ENCODE measurements around the gene FCER1G.

DNA sequence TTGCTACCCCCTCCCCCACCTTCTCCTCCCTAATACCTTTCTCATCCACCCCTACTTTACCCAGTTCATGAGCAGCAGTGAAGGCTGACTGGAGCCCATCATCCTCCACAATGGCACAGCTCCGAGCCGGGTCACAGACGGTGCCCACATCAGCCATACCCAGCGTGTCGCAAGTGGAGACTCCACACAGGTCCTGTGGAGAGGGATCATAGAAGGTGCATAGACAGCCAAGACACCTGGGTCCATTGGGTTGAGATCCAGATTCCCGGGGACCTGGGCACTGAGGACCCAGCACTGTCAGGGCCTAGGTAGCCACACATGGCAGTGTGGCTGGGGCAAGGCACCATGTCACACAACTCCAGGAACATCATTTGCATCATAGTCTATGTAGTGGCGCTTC lies 19.0 kb upstream of the FCER1G start:
- TF ChIP-seq, protein P1, sequence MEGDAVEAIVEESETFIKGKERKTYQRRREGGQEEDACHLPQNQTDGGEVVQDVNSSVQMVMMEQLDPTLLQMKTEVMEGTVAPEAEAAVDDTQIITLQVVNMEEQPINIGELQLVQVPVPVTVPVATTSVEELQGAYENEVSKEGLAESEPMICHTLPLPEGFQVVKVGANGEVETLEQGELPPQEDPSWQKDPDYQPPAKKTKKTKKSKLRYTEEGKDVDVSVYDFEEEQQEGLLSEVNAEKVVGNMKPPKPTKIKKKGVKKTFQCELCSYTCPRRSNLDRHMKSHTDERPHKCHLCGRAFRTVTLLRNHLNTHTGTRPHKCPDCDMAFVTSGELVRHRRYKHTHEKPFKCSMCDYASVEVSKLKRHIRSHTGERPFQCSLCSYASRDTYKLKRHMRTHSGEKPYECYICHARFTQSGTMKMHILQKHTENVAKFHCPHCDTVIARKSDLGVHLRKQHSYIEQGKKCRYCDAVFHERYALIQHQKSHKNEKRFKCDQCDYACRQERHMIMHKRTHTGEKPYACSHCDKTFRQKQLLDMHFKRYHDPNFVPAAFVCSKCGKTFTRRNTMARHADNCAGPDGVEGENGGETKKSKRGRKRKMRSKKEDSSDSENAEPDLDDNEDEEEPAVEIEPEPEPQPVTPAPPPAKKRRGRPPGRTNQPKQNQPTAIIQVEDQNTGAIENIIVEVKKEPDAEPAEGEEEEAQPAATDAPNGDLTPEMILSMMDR (conservative IDR thresholded peaks at IDR 0.05; ENCODE audit: low read depth, low read length): no peak
- no peak for TF ChIP-seq EZH2 (IDR thresholded peaks at IDR 0.05; ENCODE audit: low read length, unreplicated experiment)
